ENCODE data around the gene ABR.
"Not testable (repeated sequence)": the region's sequence is repeated elsewhere in the genome, so short reads cannot be mapped to it uniquely, and the experiment has no call there.

The ABR gene

GRCh38 chr17:1003972-1004768 is 175.6 kb downstream of the ABR start:
- no peak for DNase-seq (ENCODE audit: insufficient read length, low spot score)
- no peak for FAIRE-seq
- TF ChIP-seq POLR2A (IDR thresholded peaks at IDR 0.05; ENCODE audit: low read depth, low read length) = no peak

- no peak for TF ChIP-seq POLR2A (IDR thresholded peaks at IDR 0.05; ENCODE audit: low read depth, low read length)
- no peak for FAIRE-seq
- no peak for DNase-seq (ENCODE audit: insufficient read length, low spot score)
Measured at GRCh38 chr17:1003633-1003971, 176.2 kb downstream of the ABR start.

- FAIRE-seq (no peak), DNase-seq (ENCODE audit: insufficient read length, low spot score) (no peak)
- TF ChIP-seq POLR2A (IDR thresholded peaks at IDR 0.05; ENCODE audit: low read depth, low read length) = no peak
Measured at GRCh38 chr17:1002771-1003555, 176.8 kb downstream of the ABR start.

- TF ChIP-seq POLR2A (IDR thresholded peaks at IDR 0.05; ENCODE audit: low read depth, low read length) = no peak
- FAIRE-seq (no peak), DNase-seq (ENCODE audit: insufficient read length, low spot score) (no peak)
Measured at GRCh38 chr17:1002412-1002753, 177.4 kb downstream of the ABR start.

- TF ChIP-seq POLR2A (IDR thresholded peaks at IDR 0.05; ENCODE audit: low read depth, low read length) = no peak
- no peak for FAIRE-seq
- no peak for DNase-seq (ENCODE audit: insufficient read length, low spot score)
Measured at GRCh38 chr17:1001640-1002411, 178.0 kb downstream of the ABR start.

- FAIRE-seq (no peak), DNase-seq (ENCODE audit: insufficient read length, low spot score) (no peak)
- no peak for TF ChIP-seq POLR2A (IDR thresholded peaks at IDR 0.05; ENCODE audit: low read depth, low read length)
Measured at GRCh38 chr17:1000597-1001461, 179.0 kb downstream of the ABR start.

GRCh38 chr17:998111-998510 is 181.7 kb downstream of the ABR start:
- DNase-seq (ENCODE audit: insufficient read length, low spot score) (no peak), FAIRE-seq (no peak)
- TF ChIP-seq POLR2A (IDR thresholded peaks at IDR 0.05; ENCODE audit: low read depth, low read length) = no peak

GRCh38 chr17:996554-997344 is 183.0 kb downstream of the ABR start, which contains the start of gene TIMM22:
Gene TIMM22, plus strand, starts transcription at chr17:997129. Its CDS starts 14 bp downstream, at chr17:997143.
- TF ChIP-seq POLR2A (IDR thresholded peaks at IDR 0.05; ENCODE audit: low read depth, low read length) = peak; percentile 88
- DNase-seq (ENCODE audit: insufficient read length, low spot score) (peak; percentile 92), FAIRE-seq (no peak)

- not testable (repeated sequence) for DNase-seq (ENCODE audit: insufficient read length, low spot score); FAIRE-seq
Measured at GRCh38 chr17:995324-995723, 184.5 kb downstream of the ABR start.

- TF ChIP-seq POLR2A (IDR thresholded peaks at IDR 0.05; ENCODE audit: low read depth, low read length) = no peak
- no peak for FAIRE-seq
- no peak for DNase-seq (ENCODE audit: insufficient read length, low spot score)
Measured at GRCh38 chr17:992933-993332, 186.8 kb downstream of the ABR start.

GRCh38 chr17:988561-988960 is 191.2 kb downstream of the ABR start:
- DNase-seq (ENCODE audit: insufficient read length, low spot score) (no peak), FAIRE-seq (no peak)
- no peak for TF ChIP-seq POLR2A (IDR thresholded peaks at IDR 0.05; ENCODE audit: low read depth, low read length)

- DNase-seq (ENCODE audit: insufficient read length, low spot score) = no peak
- no peak for TF ChIP-seq POLR2A (IDR thresholded peaks at IDR 0.05; ENCODE audit: low read depth, low read length)
- FAIRE-seq = no peak
Measured at GRCh38 chr17:987931-988330, 191.8 kb downstream of the ABR start.

All from H54 (cell line).